GM18520 (cell line): Measurements from ENCODE around the gene EXOC6B.

Source experiments
- ATAC-seq: cut with Tn5 transposase; IDR thresholded peaks from one replicate; pipeline ENCODE4 v1.9.1; 2021; ENCODE audit not compliant: unreplicated experiment

The EXOC6B gene

DNA sequence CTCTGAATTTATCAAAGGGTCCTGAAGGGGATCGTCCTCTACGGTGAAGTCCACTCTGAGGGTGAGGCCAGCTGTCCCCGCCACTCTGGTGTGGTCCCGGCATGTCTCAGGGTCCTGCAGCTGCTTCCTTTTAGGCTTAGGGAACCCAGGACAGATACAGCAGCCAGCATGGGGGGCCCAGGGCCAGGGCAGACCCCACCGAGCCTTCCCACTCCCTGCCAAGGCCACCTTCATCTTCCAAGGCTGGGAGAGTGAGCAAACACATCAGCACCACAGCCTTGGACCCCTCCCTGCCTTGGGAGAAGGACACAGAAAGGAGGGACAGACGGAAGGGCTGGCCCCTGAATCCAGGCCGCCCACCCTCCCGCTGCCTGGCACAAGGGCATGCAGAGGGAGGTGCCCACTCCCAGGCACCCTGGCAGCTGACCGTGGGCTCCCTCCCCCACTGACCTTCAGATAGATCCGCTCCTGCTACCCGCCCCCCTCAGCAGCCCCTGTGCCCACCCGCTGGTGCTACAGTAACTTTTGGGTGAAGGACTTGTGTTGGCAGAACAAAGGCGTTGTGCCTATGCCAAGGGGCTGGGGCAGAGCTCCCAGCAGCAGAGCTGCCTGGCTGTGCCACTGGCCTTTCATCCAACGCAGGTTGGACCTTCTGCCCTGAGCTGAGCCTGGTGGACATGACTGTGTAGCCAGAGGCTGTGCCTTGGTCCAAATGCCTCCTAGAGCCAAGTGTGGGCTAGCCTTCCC lies 685.8 kb downstream of the EXOC6B start:
- ATAC-seq, result no peak

DNA sequence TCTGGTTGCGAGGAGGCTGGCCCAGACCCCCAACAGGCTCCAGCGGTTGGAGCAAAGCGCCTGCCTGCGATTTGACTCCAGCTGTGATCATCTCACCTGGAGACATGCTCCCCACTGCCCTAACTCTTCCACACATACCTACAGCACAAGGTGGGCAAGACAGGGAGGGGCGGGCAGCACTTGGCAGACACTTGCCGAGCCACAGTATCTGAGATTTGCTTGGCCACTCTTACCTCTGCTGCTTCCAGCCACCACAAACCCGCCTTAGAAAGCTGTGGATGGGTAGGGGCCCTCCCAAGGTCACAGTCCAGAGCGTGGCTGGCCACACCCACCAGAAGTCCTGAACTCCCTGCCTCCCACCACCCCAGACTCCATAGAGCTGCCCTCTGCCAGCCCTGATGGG lies 686.4 kb downstream of the EXOC6B start:
- ATAC-seq, result no peak

DNA sequence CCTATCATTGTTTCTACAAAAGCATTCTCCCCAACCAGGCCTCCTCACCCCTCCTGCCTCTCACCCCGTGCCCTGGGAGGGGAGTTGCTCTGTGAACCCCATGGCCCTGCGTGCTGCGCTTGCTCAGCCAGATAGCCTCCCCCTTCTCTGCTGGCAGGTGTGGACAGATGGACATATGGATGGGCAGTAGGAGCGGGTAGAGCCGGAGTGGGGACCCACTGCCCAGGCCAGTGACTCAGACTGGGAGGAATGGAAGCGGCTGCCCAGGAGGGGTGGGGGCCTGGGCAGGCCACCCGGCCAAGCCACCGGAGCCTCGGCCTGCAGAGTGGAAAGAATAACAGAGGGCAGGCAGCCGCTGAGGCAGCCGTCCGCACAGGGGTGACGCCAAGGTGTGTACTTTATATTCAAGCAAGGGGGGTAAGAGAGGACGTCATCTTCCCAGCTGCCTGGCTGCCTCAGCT lies 686.9 kb downstream of the EXOC6B start:
- ATAC-seq, result no peak

DNA sequence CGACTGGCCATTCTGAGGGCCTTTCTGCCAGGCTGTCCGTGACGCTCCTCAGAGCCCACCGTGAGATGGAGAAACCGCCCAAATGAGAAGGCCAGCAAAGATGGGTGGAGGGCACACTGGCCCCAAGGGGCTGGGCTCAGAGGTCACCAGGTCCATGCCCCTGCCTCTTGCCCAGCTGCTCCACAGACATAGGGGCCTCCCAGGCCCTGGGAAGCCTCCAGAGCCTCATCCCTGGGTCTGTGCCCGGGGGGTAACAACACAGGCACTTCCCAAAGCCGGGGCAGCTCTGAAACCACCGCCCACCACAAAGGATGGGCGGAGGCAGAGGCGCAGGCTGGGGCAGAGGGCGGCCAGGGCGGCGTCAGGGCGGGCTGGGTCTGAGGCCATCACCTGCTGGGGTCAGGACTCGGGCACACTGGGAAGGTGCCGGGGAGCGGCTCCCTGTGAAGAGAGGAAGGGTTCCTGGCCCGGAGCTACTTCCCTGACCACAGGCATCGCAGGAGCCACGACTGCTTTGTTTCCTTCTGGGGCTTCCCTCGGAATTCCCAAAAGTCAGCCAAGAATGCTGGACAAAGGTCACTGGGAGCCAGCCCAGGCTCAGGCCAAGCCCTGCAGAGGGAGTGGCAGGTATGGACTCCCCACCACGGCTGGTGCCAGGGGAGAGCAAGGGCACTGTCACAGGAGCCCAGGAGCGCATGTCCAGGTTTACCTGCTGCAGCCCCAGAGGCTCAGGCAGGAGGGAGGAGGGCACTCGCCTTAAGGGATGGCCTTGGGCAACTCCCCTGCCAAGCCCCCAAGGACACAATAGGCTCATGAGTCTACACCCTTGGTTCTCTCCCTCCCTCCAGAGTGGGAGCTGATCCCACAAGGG lies 687.6 kb downstream of the EXOC6B start:
- ATAC-seq, result no peak

DNA sequence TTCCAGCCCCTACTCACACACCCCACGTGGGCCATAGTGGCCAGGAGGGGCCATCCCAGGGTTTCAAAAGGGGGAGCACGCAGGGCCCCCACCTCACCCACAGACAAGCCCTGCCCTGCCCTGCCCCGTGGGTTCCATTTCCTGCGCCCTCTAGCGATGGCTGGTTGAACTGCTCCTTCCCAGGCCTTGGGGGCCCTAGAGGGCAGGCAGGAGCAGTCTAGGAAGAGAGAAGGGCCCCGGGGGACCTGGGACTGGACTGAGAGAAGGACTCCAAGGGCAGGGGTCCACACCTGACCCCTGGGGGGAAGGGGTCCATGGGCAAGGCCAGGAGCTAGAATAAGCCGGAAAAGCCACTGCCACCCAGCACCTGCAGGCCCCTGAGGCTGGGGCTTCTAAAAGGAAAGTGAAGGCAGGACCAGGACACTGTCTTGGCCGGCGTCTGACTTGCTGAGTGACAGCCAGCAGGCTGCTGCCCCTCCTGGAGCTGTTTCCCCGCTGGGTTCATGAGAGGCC lies 688.3 kb downstream of the EXOC6B start:
- no peak for ATAC-seq

DNA sequence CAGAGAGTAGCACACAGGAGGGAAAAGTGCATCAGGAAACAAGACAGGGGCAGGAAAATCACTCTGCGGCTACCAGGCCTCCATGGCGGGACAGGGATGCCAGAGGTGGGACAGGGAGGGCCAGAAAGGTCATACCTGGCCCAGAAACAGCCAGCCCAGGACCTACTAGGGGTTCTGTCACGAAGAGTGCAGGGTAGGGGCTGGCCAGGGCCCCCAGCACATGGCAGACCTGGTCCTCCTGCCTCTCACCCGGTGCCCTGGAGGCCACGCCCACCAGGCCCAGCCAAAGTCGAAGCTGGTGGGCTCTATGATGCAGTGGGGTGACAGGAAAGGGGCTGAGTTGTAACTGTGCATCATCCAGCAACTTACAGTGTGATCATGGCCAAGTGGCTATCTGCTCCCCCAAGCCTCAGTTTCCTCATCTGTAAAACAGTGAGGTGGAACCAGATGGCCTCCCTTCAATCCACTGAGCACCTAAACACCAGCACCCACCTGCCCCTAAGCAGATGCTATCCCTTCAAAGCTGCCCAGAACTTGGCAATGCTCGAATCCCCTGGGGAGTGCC lies 688.8 kb downstream of the EXOC6B start:
- no peak for ATAC-seq

DNA sequence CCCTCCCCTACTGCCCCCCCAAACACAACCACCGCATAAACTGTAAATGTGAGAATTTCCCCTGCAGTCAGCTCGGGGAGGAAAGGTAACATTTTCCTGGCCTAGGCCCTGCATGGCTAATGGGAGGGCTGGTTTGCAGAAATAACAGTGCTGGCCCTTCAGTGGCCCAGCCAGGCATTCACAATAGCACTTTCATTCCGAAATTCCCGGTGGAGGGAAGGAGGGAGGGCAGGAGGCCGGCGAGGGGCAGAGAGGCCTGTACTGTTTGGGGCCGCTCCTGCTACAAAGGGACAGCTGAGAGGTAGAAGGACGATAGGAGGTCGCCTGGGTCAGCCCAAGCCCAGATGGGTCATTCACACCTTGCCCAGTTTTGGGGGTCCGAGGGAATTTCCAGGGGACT lies 689.5 kb downstream of the EXOC6B start:
- no peak for ATAC-seq

DNA sequence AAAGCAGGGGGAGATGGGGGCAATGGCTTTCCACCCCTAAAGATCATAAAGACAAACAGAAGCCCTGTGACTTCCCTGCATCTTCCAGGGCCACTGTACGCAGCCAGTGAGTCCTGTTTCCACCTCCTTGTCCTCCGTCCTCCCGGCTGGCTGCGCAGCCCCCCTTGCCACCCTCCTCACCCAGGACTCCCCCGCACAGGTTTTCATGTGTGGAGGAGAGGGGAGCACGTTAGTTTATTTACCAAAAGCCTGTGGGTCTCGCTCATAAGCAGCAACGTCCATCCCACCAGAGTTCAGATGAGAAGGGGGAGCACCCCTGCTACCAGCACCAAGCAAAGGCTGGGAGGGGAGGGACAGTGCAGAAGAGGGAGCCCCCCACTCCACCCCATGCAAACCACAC lies 689.9 kb downstream of the EXOC6B start:
- no peak for ATAC-seq

DNA sequence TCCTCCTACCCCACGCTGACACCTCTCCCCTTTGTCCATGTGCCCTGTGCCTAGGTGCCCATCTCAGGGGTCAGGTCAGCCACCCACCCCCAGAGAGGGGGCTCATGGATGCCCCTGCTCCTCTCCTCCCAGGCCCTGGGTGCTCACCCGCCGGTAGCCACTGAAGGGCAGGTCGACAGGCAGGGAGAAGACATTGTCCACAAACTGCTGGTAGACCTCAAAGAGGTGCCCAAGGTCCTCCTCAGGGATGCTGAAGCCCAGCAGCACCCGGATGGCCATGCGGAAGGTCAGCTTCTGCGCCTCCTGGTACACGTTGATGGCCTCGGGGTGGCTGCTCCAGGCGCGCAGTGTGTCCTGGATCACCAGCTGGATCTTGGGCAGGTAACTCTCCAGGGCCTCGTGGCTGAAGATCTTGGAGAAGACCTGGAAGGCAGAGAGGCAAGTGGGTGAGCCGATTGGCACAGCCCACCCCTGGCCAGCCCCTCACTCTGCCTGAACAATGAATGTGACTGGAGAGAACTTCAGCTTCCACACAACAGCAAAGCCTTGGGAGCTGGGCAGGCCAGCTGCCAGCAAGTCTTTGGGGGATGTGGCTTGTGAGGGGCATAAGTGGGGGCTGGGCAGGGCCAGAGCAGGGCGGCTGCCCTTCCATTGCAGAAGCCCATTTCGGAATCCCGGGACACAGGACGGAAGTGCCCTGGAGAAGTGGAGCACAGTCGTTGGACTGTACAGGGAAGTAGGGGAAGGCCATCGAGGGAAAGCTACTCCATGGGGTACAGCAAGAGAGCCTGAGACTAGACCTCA lies 690.6 kb downstream of the EXOC6B start:
- no peak for ATAC-seq

DNA sequence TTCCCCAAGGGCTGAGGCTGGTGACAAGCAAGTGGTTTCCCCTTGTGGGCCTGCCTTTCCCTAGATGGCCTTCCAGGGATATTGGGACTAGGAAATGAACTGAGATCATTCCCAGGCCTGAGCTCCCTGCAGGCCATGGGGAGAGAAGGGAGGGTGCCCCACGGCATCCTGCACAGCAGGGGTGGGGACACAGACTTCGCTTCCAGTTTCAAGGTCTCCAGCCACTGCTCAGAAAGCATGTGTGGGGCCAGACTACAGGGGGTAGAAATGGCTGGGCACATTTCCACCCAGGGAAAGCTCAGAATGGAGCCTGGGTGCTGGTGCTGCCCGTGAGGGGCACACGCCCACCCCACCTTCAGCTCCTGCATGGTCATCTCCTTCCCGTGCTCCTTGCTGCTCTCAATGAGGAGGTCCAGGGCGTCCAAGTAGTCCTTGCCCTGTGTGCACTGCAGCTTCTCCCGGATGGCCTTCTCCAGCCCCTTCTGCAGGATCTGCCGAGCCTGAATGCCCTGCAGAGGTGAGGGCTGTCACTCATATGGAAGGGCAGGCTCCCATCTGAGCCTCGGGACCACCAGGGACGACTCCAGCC lies 691.3 kb downstream of the EXOC6B start:
- no peak for ATAC-seq

DNA sequence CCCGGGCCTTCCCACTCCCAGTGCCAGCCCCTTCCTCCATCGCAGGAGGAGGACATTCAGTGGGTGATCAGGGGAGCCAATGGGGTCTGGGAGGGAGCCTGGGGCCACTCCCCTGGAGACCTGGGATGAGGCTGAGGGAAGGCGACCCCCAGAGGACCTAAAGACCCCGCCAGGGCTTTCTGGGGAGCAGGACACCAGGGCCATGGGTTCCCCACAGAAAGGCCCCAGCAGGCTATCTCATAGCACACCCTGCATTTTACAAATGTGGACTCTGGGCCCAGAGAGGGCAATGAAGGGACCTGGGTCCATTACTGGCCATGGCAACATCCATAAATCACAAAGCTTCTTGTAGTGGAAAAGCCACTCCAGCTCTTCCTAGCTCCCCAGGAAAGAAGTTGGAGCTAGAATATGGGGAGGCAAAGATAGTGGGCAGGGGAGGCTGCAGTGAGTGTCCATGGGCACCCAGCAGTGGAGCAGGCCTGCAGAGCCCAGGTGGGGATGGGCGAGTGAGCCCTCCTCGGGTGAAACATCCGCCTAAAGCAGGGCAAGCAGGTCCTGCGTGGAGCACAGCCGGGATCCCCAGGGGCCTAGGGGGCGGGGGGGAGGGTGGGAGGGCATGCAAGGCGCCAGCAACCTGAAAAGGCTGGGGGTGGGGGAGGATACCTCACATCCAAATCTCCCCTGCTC lies 692.0 kb downstream of the EXOC6B start:
- ATAC-seq, result no peak

DNA sequence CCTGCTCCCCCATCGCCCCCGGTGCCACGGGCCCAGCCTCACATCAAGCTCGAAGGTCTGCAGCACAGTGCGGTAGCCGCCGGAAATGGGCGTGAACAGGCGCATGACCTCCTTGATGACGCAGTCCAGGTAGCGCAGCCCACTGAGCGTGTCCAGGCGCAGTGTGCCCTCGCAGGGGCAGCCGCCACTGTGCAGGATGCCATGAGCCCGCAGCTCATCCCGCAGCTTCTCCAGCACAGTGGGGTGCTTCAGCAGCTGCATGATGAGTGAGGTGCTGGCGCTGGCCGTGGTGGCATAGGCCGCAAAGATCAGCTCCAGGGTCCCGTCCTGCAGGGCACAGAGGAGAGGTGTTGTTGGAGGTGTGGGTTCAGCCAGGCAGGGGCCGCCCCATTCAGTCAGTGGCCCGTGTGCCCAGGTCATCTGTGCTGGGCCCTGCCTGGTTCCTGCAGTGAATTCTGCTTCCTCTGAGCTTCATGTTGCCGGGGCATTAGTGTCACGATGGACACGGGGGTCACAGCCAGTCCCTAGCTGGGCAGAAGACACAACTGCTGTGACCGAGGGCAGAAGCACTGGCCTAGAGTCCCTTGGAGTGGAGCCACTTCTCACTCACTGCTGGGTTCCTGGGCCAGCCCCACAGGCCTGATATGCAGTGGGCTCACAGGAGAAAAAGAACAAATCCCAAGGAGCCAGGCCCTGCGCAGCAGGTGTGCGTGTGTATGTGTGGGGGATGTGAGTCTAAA lies 692.7 kb downstream of the EXOC6B start:
- no peak for ATAC-seq

DNA sequence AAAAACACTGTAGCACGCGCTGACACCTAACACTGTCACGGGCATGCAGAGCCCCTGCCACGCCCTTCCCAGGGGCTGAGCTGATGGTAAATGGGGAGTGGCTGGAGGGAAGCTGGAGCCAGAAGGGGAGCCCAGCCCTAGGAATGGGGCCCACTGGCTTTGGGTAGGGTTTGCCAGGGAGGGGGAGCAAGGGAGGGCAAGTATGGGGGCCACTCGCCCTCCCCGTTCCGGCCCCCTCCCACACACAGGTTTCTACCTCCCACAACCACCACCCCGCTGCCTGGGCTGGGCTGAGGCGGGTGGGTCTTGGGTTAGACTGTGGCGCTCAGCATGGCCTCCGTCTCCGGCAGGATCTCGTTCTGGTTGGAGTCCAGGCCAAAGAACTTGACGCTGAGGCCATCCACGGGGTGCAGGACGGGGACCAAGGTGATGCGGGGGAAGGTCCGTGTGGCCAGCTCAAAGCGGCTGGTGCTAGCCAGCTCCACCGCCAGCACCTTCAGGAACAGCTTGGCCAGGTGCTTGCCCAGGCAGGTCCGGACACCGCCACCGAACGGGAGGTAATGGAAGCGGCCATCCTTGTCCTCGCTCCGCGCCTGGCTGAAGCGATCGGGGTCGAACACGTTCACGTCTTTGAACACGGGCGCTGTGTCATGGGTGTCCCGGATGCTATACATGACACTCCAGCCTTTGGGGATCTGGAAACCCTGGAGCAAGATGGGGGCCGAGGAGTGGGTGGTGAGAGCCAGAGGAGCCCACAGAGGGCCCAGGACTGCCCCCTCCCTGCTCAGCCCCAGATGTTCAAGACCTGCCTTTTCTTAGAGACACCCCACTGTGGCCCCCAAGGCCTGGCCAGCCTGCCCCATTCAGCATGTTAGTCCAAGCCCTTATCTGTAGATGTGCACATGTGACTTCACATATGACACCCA lies 693.7 kb downstream of the EXOC6B start:
- ATAC-seq, result no peak

DNA sequence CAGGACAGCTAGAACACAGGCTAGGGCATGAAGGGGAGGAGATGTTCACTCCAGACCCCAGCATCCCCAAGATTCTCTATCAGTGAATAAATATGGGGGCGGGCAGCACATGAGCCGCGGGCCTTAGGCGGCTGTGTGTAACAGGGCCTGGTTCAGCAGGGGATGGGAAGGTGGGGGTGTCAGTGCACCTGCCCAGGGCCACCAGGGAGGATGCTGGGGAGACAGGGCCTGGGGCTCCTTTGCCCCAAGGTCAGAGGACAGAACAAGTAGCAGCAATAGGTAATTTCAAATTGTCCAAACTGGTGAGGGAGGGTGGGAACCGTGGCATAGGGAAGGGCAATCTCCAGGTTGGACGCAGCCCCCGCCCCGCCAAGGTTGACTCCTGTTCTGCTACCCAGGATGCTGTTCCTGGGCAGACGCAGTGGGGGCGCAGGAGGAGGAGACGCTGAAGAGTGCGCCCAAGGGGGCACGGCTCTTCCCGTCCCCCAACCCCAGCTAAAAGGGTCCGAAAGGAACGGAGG lies 694.4 kb downstream of the EXOC6B start:
- ATAC-seq, result no peak

DNA sequence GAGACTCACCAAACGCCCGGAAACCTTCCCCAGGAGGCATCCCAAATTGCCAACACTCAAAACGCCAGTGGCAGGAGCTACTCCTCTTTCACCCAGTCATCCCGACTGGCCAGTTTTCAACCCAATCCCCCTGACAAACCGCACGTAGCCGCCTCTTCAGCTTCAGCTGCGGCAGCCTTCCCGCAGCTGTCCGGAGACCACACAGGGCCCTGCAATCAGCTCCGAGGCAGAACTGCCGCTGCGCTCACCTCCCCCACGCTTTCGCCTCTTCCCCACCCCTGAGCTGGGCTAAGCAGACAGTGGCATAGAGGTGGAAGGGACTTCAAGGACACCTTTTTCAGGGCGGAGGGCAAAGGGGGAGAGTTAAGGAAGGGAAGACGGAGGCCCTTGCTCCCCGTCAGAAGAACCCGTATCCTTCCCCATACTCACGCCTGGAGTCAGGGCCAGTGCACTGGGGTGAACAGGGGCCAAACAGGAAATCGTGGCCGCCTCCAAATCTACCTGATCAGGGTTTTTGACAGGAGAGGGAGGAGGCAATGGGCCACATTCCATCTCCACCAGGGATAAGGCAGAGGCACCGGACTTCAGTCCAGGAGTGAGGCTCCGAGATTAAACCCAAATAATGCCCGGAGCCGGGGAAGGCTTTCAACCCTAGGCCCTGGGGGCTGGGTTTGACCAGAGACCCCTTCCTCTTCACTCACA lies 695.0 kb downstream of the EXOC6B start:
- ATAC-seq, result no peak

DNA sequence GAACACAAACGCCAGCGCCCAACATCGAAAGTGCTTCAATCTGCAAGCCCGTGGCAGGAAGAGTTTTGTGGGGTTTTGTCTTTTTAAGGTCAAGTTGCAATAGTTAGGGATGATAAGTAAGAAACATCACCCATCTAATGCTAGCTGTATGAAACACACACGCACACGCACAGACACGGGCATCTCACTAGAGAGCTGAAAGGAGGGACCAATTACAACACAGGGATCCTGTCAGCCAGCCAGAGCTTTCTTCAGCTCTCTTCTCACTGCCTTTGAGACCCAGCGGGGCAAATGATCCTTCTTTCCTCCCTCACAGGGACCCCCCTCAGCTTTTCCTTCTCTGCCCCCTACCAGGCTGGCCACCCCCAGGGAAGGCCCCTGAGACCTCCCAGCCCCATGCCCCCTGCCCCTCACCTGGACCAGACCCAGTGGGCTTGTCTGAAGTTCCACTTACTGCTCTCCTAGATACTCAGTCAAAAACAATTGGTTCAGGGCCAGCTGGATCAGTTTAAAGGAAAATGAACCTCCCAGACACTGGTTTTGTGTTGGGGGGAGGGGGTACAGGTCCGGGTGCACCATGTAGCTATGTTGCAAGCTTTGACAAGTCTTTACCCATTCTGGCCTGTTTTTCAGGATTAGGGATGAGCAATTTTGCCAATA lies 696.0 kb downstream of the EXOC6B start:
- ATAC-seq, result no peak

DNA sequence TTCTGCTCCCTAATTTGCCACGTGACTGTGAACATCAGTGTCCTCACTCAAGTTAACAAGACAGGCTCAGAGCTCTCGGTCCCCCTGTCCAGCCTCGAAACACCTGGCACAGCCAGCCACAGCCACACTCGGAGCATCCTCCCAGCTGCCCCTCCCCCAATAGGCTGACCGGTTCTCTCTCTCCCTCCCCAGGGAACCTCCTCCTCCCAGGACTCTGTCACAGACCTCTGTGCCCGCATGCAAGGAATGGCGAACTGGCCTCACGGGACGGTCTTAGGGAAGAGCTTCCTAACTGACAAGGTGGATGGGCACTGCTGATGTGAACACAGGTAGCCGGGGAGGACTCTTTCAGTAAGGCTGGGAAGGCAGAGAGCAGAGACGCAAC lies 697.0 kb downstream of the EXOC6B start:
- ATAC-seq, result no peak
